Glutamatergic neuron (in vitro differentiated cells): ENCODE data around the gene OTUD1. TPM values are rescaled to one million over a fixed set of nuclear protein-coding genes. Genes with fewer than 3 reads are reported as not detected.
"Not testable (repeated sequence)": the region's sequence is repeated elsewhere in the genome, so short reads cannot be mapped to it uniquely, and the experiment has no call there.

ENCODE experiments used
- DNase-seq: peaks from one replicate; pipeline ENCODE4 v3.0.0; 2022
- H3K27ac Mint-ChIP-seq: one replicate; pipeline ENCODE4 v1.8.0; 2020; ENCODE audit warnings: mild to moderate bottlenecking, mixed read lengths, inconsistent platforms; ENCODE audit not compliant: unreplicated experiment
- H3K27me3 Mint-ChIP-seq: one replicate; pipeline ENCODE4 v1.8.0; 2020; ENCODE audit warnings: mild to moderate bottlenecking, moderate library complexity, mixed read lengths, inconsistent platforms; ENCODE audit not compliant: unreplicated experiment
- H3K36me3 Mint-ChIP-seq: one replicate; pipeline ENCODE4 v1.8.0; 2020; ENCODE audit warnings: mild to moderate bottlenecking, mixed read lengths, inconsistent platforms; ENCODE audit not compliant: unreplicated experiment
- H3K4me1 Mint-ChIP-seq: one replicate; pipeline ENCODE4 v1.8.0; 2020; ENCODE audit warnings: mild to moderate bottlenecking, low read depth, mixed read lengths, inconsistent platforms; ENCODE audit not compliant: unreplicated experiment
- H3K4me3 Mint-ChIP-seq: one replicate; pipeline ENCODE4 v1.8.0; 2020; ENCODE audit warnings: mild to moderate bottlenecking, mixed read lengths, inconsistent platforms; ENCODE audit not compliant: unreplicated experiment
- H3K9me3 Mint-ChIP-seq: one replicate; pipeline ENCODE4 v1.8.0; 2020; ENCODE audit warnings: mild to moderate bottlenecking, moderate library complexity, mixed read lengths, inconsistent platforms; ENCODE audit not compliant: unreplicated experiment
- CTCF ChIP-seq: fragments of 200-600 bp; sonication (generic); IDR thresholded peaks from one replicate; pipeline ENCODE4 v1.5.0; 2021; ENCODE audit not compliant: partially characterized antibody, unreplicated experiment
- long read RNA-seq: library from polyadenylated mRNA; unstranded; transcript quantifications from one replicate; pipeline ENCODE4 v2.0.0, GENCODE V29; 2020; ENCODE audit not compliant: unreplicated experiment
- total RNA-seq: library from RNA; stranded (reverse); fragmentation: NEBNext Ultra II Directional; extraction: Animal tissue kit (Norgen Biotek cat#: 25700); gene quantifications from one replicate; pipeline ENCODE4 v1.2.1, GENCODE V29; 2021; ENCODE audit not compliant: unreplicated experiment

The OTUD1 gene
- 1.8 TPM for total RNA-seq
- long read RNA-seq: 0 reads

GRCh38 chr10:23438547-23439451 is at the start of gene OTUD1:
Gene OTUD1 (plus strand): TSS chr10:23439075. CDS start chr10:23439458, 383 bp downstream.
- Mint-ChIP-seq H3K4me1 (peaks cover 3% of the 10 kb centered on the region), H3K36me3 (no peaks in the 10 kb centered on the region), H3K27me3 (peaks cover 10% of the 10 kb centered on the region), H3K27ac (peak within 1 kb of the TSS; percentile 15), H3K9me3 (peaks cover 7% of the 10 kb centered on the region), H3K4me3 (peak within 1 kb of the TSS; percentile 74)
- TF ChIP-seq CTCF: no peak
- DNase-seq: peak; percentile 91

DNA sequence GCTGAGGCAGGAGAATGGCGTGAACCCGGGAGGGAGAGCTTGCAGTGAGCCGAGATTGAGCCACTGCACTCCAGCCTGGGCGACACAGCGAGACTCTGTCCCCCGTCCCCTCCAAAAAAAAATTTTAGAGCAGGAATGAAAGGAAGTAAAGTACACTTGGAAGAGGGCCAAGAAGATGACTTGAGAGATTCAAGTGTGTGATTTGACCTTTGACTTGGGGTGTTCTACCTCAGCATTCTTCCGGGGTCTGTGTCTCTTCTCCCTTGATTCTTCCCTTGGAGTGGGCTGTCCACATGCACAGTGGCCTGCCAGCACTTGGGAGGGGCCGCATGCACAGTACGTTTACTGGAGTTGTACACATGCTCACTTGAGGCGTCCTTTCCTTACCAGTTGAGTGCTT is 48.5 kb upstream of the OTUD1 start:
- not testable (repeated sequence) for H3K4me1 Mint-ChIP-seq, H3K9me3 Mint-ChIP-seq, DNase-seq, H3K4me3 Mint-ChIP-seq, H3K27me3 Mint-ChIP-seq, H3K36me3 Mint-ChIP-seq, H3K27ac Mint-ChIP-seq

DNA sequence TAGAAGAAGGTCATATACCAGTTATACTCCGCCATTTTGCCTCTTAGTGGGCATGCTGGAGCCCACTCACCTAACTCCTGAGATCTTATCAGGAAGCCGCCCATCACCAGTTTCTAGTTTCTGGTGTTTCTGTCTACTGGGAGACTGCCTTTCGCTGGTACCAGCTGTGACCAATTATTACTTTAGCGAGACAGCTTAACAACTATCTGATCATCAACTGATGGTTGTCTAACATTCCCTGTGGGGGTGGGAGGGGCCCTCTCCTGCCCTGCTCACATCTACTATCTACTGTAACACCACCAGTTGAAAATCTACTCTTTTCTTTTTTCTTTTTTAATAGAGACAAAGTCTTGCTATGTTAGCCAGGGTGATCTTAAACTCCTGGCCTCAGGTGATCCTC is 48.1 kb upstream of the OTUD1 start:
- no peaks in the 10 kb centered on the region for H3K4me1 Mint-ChIP-seq
- no peak overlapping the region for H3K4me3 Mint-ChIP-seq
- peaks cover 4% of the 10 kb centered on the region for H3K9me3 Mint-ChIP-seq
- no peak overlapping the region for H3K27ac Mint-ChIP-seq
- no peaks in the 10 kb centered on the region for H3K27me3 Mint-ChIP-seq
- H3K36me3 Mint-ChIP-seq: no peaks in the 10 kb centered on the region
- TF ChIP-seq CTCF: no peak
- no peak for DNase-seq

- TF ChIP-seq CTCF: no peak
- peaks cover 4% of the 10 kb centered on the region for H3K9me3 Mint-ChIP-seq
- H3K4me1 Mint-ChIP-seq: no peaks in the 10 kb centered on the region
- no peak for DNase-seq
- no peak overlapping the region for H3K4me3 Mint-ChIP-seq
- H3K27me3 Mint-ChIP-seq: no peaks in the 10 kb centered on the region
- H3K36me3 Mint-ChIP-seq: no peaks in the 10 kb centered on the region
- no peak overlapping the region for H3K27ac Mint-ChIP-seq
Observed at GRCh38 chr10:23391821-23392220, 47.1 kb upstream of the OTUD1 start.

DNA sequence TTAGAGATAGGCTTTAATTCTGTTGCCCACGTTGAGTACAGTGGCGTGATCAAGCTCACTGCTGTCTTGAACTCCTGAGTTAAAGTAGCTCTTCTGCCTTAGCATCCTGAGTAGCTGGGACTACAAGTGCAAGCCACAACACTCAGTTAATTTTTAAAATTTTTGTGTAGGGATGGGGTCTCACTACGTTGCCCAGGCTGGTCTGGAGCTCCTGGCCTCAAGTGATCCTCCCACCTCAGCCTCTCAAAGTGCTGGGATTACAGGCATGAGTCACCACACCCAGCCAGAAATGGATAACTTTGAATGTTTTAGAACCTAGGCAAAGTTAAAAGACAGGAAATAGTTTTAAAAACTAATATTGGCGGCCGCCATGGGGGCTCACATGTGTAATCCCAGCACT is 43.9 kb upstream of the OTUD1 start:
- TF ChIP-seq CTCF: no peak
- H3K36me3 Mint-ChIP-seq: no peaks in the 10 kb centered on the region
- no peak overlapping the region for H3K4me3 Mint-ChIP-seq
- H3K27ac Mint-ChIP-seq: no peak overlapping the region
- no peaks in the 10 kb centered on the region for H3K27me3 Mint-ChIP-seq
- peaks cover 4% of the 10 kb centered on the region for H3K9me3 Mint-ChIP-seq
- H3K4me1 Mint-ChIP-seq: no peaks in the 10 kb centered on the region
- DNase-seq: no peak
